Tibial artery (tissue), 4 donors: ENCODE data around the gene PLPP4.
"Not testable (repeated sequence)": the region's sequence is repeated elsewhere in the genome, so short reads cannot be mapped to it uniquely, and the experiment has no call there.

Experiments
- DNase-seq, 2 donors: peaks; one replicate each; pipeline ENCODE4 v3.0.0-alpha.2; 2019
- H3K27ac ChIP-seq, 2 donors: fragments of 200-600 bp; sonication (generic) in 1 of 2; 1 replicate in 1 of 2; 2 replicates in 1 of 2; pipeline ENCODE4 v1.5.1; 2018 to 2019; ENCODE audit warnings: mild to moderate bottlenecking in 1 of 2
- H3K27me3 ChIP-seq, 2 donors: fragments of 200-600 bp; sonication (generic) in 1 of 2; one replicate each; pipeline versions ENCODE4 v1.5.1 to v1.6.0; 2016 to 2019
- H3K36me3 ChIP-seq, 3 donors: fragments of 200-600 bp; sonication (generic) in 2 of 3; one replicate each; pipeline ENCODE4 v1.5.1; 2016 to 2019; ENCODE audit warnings: mild to moderate bottlenecking in 2 of 3
- H3K4me1 ChIP-seq, 4 donors: fragments of 200-600 bp; sonication (generic) in 2 of 4; 1 replicate in 3 of 4; 2 replicates in 1 of 4; pipeline ENCODE4 v1.5.1; 2016 to 2019
- H3K4me3 ChIP-seq, 2 donors: fragments of 200-600 bp; sonication (generic) in 1 of 2; 1 replicate in 1 of 2; 2 replicates in 1 of 2; pipeline ENCODE4 v1.5.1; 2018 to 2019; ENCODE audit warnings: mild to moderate bottlenecking in 2 of 2
- H3K9me3 ChIP-seq, 3 donors: fragments of 200-600 bp; sonication (generic) in 1 of 3; one replicate each; pipeline ENCODE4 v1.5.1; 2016 to 2019
- intact Hi-C: fragments of 100-400 bp; cut with DNase I; formaldehyde crosslinking; loops from one replicate; pipeline ENCODE4 v1.15.0; 2023; ENCODE audit warnings: low total_unique reads
- TF ChIP-seq, protein P1 (sequence below), 2 experiments: fragments of 200-600 bp in 1 of 2; fragments of 450-650 bp in 1 of 2; IDR thresholded peaks; one replicate each; pipeline ENCODE4 v1.5.1; 2017 to 2019; ENCODE audit warnings: antibody characterized with exemption in 2 of 2, mild to moderate bottlenecking in 1 of 2, moderate library complexity in 1 of 2

PLPP4 gene

DNA sequence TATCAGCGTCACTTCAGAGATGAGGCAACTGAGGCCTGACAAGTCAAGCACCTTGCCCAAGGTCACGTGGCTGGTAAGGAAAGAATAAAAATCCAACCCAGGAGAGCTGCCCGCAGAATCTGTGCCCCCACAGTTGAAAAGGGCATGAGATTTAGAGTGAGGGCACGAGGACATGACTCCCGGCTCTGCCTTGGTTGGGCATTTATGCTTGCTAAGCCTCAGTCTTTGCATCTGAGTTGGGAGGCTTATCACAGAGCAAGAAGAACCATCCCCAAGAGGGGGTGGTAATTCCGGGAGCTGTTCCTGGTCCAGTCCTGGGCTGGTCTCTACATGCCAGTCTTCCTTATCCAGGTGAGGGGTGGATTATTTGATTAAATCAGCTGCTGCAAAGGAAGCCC is 37.3 kb downstream of the PLPP4 start:
- no peaks in the 10 kb centered on the region for H3K27me3 ChIP-seq
- H3K4me1 ChIP-seq: no peaks in the 10 kb centered on the region
- H3K36me3 ChIP-seq: no peaks in the 10 kb centered on the region
- no peak overlapping the region for H3K4me3 ChIP-seq
- DNase-seq: no peak
- intact Hi-C loops: no loop called here
- no peak overlapping the region for H3K27ac ChIP-seq
- TF ChIP-seq, protein P1, sequence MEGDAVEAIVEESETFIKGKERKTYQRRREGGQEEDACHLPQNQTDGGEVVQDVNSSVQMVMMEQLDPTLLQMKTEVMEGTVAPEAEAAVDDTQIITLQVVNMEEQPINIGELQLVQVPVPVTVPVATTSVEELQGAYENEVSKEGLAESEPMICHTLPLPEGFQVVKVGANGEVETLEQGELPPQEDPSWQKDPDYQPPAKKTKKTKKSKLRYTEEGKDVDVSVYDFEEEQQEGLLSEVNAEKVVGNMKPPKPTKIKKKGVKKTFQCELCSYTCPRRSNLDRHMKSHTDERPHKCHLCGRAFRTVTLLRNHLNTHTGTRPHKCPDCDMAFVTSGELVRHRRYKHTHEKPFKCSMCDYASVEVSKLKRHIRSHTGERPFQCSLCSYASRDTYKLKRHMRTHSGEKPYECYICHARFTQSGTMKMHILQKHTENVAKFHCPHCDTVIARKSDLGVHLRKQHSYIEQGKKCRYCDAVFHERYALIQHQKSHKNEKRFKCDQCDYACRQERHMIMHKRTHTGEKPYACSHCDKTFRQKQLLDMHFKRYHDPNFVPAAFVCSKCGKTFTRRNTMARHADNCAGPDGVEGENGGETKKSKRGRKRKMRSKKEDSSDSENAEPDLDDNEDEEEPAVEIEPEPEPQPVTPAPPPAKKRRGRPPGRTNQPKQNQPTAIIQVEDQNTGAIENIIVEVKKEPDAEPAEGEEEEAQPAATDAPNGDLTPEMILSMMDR (IDR thresholded peaks at IDR 0.05): no peak
- no peaks in the 10 kb centered on the region for H3K9me3 ChIP-seq

DNA sequence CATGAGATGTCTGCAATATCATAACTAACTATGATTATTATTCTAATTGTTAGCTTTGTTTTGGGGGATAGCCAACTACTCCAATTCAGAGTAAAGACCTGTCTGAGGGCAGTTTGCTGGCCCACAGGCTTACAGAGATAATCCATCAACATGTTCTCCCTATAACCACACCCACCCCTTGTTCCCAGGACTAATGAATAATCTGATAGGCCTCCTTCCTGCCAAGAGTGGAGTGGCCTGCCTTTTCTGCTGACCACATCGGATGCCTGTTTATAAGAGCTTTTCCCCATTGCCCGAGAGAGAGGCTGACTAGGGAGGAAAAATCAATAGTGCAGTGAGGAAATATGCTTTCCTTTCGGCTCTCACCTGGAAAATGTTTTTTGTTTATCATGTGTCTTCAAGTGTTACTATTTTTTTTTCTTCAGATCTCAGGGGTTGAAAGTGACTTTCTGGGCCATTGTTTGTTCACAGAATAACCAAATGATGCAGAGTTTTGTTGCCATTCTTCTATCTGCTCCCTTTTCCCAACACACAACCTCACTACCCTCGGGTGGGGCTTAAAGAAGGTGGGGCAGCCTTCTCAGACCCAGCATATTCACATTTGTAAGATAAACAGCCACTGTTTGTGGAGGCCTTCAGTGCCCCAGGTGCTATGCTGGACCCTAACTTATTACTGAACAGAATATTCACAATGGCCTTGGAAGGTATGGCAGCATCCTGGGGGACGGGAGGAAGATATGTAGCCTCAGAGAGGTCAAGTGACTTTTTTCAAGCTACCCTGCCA is 38.4 kb downstream of the PLPP4 start:
- Histone ChIP-seq H3K4me1 (no peaks in the 10 kb centered on the region), H3K4me3 (no peak overlapping the region), H3K27ac (no peak overlapping the region), H3K27me3 (no peaks in the 10 kb centered on the region), H3K9me3 (no peaks in the 10 kb centered on the region), H3K36me3 (no peaks in the 10 kb centered on the region)
- intact Hi-C loops: no loop called here
- no peak for DNase-seq
- TF ChIP-seq, protein P1 (IDR thresholded peaks at IDR 0.05): no peak

DNA sequence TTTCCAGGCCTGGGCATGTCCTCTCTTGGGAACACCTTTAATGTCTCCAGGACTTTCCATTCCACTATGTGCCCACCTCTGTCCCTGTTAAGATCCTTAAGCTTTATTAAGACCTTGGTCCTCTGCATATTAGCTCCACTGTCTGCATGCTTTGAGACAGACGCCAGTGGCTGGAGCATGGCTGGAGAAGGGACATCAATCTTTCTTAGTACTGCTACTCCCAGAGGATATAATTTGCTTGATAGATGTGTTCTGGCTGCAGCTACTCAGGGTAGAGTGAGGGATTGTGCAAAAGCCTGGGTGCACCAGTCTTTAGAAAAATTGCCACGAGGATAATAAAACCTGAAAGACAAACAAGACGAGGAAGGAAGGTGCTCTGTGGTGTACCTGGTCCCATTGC is 42.9 kb downstream of the PLPP4 start:
- intact Hi-C loops: no loop called here
- no peaks in the 10 kb centered on the region for H3K4me1 ChIP-seq
- H3K27me3 ChIP-seq: no peaks in the 10 kb centered on the region
- TF ChIP-seq, protein P1 (IDR thresholded peaks at IDR 0.05): no peak
- no peaks in the 10 kb centered on the region for H3K36me3 ChIP-seq
- H3K27ac ChIP-seq: no peak overlapping the region
- H3K9me3 ChIP-seq: no peaks in the 10 kb centered on the region
- no peak for DNase-seq
- no peak overlapping the region for H3K4me3 ChIP-seq

DNA sequence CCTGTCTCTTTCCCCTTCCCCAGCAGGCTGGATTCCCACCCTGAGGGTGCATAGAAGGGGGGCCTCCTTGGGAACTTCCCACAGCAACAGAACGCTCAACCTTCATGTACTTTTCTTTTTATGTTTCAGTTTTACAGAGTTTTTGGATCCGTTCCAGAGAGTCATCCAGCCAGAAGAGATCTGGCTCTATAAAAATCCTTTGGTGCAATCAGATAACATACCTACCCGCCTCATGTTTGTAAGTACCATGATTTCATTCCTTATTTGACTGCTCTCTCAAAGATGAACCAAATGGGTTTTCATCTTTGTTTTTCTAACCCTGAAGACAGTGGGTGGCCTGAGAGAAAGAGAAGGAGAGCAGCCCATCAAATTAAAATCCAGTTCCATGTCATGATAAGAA is 46.7 kb downstream of the PLPP4 start:
- H3K9me3 ChIP-seq: no peaks in the 10 kb centered on the region

DNA sequence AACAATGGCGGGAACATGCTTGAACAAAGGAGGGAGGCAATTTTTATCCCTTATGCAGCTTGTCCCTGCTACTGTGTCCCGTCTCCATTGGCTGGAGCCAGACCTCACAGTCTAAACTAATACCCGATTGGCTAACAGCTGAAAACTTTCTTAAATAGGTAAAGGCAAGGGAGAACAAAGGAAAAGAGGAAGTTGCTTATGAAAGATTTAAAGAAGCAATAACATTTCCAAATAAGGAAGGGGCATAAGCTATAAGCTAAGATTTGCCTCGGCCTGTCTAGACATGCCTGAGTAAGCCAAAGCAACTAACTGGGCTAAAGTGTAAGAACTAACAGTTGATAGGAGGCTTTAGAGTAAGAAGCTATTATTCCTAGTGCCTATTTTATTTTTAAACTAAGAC is 47.2 kb downstream of the PLPP4 start:
- H3K4me3 ChIP-seq, H3K4me1 ChIP-seq, H3K9me3 ChIP-seq, H3K27me3 ChIP-seq, H3K27ac ChIP-seq, DNase-seq, intact Hi-C loops, H3K36me3 ChIP-seq: not testable (repeated sequence)

More for the DNA sequence above, 46.7 kb downstream of the PLPP4 start:
- Histone ChIP-seq H3K4me3 (no peak overlapping the region), H3K27me3 (no peaks in the 10 kb centered on the region), H3K27ac (no peak overlapping the region), H3K36me3 (no peaks in the 10 kb centered on the region), H3K4me1 (no peaks in the 10 kb centered on the region)
- TF ChIP-seq, protein P1 (IDR thresholded peaks at IDR 0.05): no peak
- DNase-seq: no peak
- intact Hi-C loops: no loop called here

DNA sequence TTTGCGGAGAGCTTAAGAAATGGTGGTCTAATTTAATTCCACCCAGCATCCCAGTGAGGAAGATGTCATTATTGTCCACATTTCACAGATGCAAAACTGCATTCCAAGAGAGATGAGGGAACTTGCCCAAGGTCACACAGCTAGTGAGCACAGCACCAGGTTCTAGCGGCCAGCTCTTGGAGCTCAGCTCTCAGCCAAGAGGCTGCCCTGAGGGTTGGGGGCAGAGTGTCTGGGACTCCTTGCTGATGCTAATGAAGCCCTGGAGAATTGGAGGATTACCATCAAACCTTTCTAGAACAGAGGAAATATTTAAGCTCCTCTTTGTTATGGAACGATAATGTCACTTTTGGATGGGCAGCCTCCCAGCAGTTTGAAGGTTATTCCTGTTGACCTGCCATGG is 48.0 kb downstream of the PLPP4 start:
- H3K9me3 ChIP-seq: no peaks in the 10 kb centered on the region
- intact Hi-C loops: no loop called here
- no peak overlapping the region for H3K4me3 ChIP-seq
- H3K36me3 ChIP-seq: no peaks in the 10 kb centered on the region
- DNase-seq: no peak
- TF ChIP-seq, protein P1 (IDR thresholded peaks at IDR 0.05): no peak
- no peaks in the 10 kb centered on the region for H3K4me1 ChIP-seq
- no peak overlapping the region for H3K27ac ChIP-seq
- H3K27me3 ChIP-seq: no peaks in the 10 kb centered on the region
